IPS-20b (cell line): ENCODE measurements around the gene GPR32.
"Not testable (repeated sequence)": the region's sequence is repeated elsewhere in the genome, so short reads cannot be mapped to it uniquely, and the experiment has no call there.

Experiments
- H3K27ac ChIP-seq: one replicate; pipeline ENCODE4 v1.5.1; 2013; ENCODE audit warnings: low read length
- H3K27me3 ChIP-seq: 2 replicates; pipeline ENCODE4 v1.6.1; 2013; ENCODE audit warnings: mild to moderate bottlenecking, low read length, inconsistent platforms; ENCODE audit not compliant: insufficient read depth
- H3K36me3 ChIP-seq: 2 replicates; pipeline ENCODE4 v1.6.1; 2013; ENCODE audit warnings: low read depth, mild to moderate bottlenecking, inconsistent platforms, low read length, moderate library complexity; ENCODE audit not compliant: insufficient read depth
- H3K4me1 ChIP-seq: 2 replicates; pipeline ENCODE4 v1.6.1; 2013; ENCODE audit warnings: mild to moderate bottlenecking, control low read depth, inconsistent platforms, low read length, moderate library complexity; ENCODE audit not compliant: insufficient read depth
- H3K4me3 ChIP-seq: 2 replicates; pipeline ENCODE4 v1.5.1; 2013; ENCODE audit warnings: mild to moderate bottlenecking, low read length, inconsistent platforms
- H3K9ac ChIP-seq: 2 replicates; pipeline ENCODE4 v1.6.1; 2013; ENCODE audit warnings: low read depth, mild to moderate bottlenecking, inconsistent platforms, low read length, moderate library complexity
- H3K9me3 ChIP-seq: 2 replicates; pipeline ENCODE4 v1.6.1; 2013; ENCODE audit warnings: mild to moderate bottlenecking, low read depth, low read length, inconsistent platforms; ENCODE audit not compliant: insufficient read depth

GPR32 gene

DNA sequence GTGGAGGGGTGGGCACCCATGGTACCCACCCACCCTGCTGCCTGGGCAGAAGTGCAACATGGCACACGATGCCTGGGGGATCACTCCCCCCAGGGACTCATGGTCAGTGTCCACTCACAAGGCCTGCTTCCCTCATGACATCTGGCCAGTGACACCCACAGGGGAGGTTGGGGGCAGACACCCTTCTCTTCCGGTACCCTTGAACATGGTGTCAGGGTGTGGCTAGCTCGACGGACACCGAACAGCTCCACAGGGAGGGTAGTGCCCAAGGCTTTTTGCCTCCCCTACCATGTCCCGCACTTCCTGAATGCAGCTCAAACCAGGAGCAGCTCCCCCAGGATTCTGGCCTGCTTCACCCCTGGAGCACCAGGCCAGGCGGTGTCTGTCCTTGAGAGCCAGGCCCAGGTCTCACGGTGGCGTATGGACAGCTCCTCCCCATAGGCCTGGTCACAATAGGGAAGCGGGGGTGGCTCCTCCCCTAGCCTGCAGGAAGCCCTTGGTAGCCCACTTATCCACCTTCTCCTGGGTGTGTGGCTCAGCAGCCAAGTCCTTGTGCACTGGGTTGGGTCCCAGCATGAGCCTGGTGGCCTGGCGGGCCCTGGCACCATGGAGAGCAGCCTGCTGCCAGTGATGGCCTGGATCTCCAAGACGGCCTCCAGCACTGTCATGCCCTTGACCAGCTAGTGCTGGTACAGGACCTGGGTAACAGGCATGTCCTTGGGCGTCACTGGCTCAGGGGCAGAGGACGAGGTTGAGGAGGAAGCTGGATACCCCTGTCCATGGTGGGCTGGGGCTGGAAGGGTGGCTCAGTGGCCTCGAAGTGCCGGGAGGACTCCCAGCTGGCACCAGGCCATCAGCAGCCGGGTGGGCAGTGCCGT lies 27.8 kb downstream of the GPR32 start:
- no peak overlapping the region for H3K4me3 ChIP-seq
- no peak overlapping the region for H3K9ac ChIP-seq
- peaks cover 75% of the 10 kb centered on the region for H3K36me3 ChIP-seq
- H3K9me3 ChIP-seq, result no peaks in the 10 kb centered on the region
- H3K27ac ChIP-seq, result no peak overlapping the region
- H3K4me1 ChIP-seq, result peaks cover 5% of the 10 kb centered on the region; the same call in 1 of the 2 replicates
- H3K27me3 ChIP-seq, result no peaks in the 10 kb centered on the region

GRCh38 chr19:50798659-50799546 lies 28.6 kb downstream of the GPR32 start:
- Histone ChIP-seq H3K27me3 (no peaks in the 10 kb centered on the region), H3K9me3 (no peaks in the 10 kb centered on the region), H3K4me3 (no peak overlapping the region), H3K4me1 (peaks cover 6% of the 10 kb centered on the region; the same call in 1 of the 2 replicates), H3K9ac (no peak overlapping the region), H3K27ac (no peak overlapping the region), H3K36me3 (peaks cover 83% of the 10 kb centered on the region)

DNA sequence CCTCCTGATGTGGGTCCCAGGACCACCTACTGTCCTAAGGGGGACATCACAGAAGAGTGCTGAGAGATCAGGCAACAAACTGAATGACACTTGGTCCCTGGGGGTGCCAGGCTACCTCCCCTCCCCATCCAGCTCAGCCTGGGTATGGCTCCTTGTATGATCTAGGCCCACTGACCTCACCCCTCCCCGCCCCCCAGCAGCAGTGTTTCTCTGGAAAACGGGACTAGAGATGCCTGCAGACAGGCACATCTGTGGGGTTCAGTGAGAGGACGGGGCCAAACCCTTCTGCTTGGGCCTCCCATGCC lies 29.2 kb downstream of the GPR32 start:
- H3K27ac ChIP-seq, result no peak overlapping the region
- no peak overlapping the region for H3K9ac ChIP-seq
- H3K36me3 ChIP-seq, result peaks cover 83% of the 10 kb centered on the region

DNA sequence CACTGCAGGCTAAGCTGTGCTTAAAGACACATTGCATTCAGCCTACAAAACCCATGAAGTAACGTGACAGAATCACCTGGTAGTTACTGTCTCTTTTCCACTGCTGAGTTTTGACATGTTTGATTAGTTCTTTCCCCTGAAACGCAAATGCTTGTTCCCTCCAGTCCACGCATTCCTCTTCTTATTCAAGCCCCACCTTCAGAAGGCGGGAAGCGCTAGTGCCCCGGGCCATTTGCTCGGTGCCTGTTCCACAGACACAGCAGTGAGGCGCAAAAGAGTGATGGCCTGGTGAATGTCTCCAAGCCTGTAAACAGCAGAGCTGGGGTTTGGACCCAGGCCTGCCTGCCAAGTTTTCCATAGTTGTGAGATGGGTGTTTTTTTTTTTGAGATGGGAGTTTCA lies 30.8 kb downstream of the GPR32 start:
- Histone ChIP-seq H3K27me3 (no peaks in the 10 kb centered on the region), H3K4me1 (peaks cover 6% of the 10 kb centered on the region; the same call in 1 of the 2 replicates), H3K9ac (no peak overlapping the region), H3K27ac (no peak overlapping the region), H3K4me3 (no peak overlapping the region), H3K9me3 (no peaks in the 10 kb centered on the region), H3K36me3 (peaks cover 76% of the 10 kb centered on the region)

More for the DNA sequence above, 29.2 kb downstream of the GPR32 start:
- H3K4me3 ChIP-seq, result no peak overlapping the region
- peaks cover 6% of the 10 kb centered on the region; the same call in 1 of the 2 replicates for H3K4me1 ChIP-seq
- no peaks in the 10 kb centered on the region for H3K9me3 ChIP-seq
- H3K27me3 ChIP-seq, result no peaks in the 10 kb centered on the region

GRCh38 chr19:50803633-50804419 lies 33.6 kb downstream of the GPR32 start:
- Histone ChIP-seq H3K9me3 (no peaks in the 10 kb centered on the region), H3K9ac (peak overlapping the region; percentile 100), H3K4me1 (peaks cover 6% of the 10 kb centered on the region; the same call in 1 of the 2 replicates), H3K4me3 (peak overlapping the region; percentile 95), H3K27me3 (peaks cover 6% of the 10 kb centered on the region; the same call in 1 of the 2 replicates), H3K36me3 (peaks cover 49% of the 10 kb centered on the region), H3K27ac (peak overlapping the region; percentile 88)

- H3K9me3 ChIP-seq, result no peaks in the 10 kb centered on the region
These were observed 34.4 kb downstream of the GPR32 start for GRCh38 chr19:50804420-50805272.

GRCh38 chr19:50808856-50809255 lies 38.6 kb downstream of the GPR32 start:
- Histone ChIP-seq H3K9me3 (peaks cover 7% of the 10 kb centered on the region), H3K27ac (no peak overlapping the region), H3K27me3 (peaks cover 7% of the 10 kb centered on the region), H3K36me3 (peaks cover under 1% of the 10 kb centered on the region), H3K9ac (no peak overlapping the region), H3K4me1 (no peaks in the 10 kb centered on the region), H3K4me3 (no peak overlapping the region)

More at GRCh38 chr19:50804420-50805272, 34.4 kb downstream of the GPR32 start:
- Histone ChIP-seq H3K27me3 (peaks cover 7% of the 10 kb centered on the region; the same call in 1 of the 2 replicates), H3K4me1 (peaks cover 6% of the 10 kb centered on the region; the same call in 1 of the 2 replicates), H3K27ac (peak overlapping the region; percentile 88), H3K9ac (peak overlapping the region; percentile 100), H3K36me3 (peaks cover 41% of the 10 kb centered on the region), H3K4me3 (peak overlapping the region; percentile 95)

DNA sequence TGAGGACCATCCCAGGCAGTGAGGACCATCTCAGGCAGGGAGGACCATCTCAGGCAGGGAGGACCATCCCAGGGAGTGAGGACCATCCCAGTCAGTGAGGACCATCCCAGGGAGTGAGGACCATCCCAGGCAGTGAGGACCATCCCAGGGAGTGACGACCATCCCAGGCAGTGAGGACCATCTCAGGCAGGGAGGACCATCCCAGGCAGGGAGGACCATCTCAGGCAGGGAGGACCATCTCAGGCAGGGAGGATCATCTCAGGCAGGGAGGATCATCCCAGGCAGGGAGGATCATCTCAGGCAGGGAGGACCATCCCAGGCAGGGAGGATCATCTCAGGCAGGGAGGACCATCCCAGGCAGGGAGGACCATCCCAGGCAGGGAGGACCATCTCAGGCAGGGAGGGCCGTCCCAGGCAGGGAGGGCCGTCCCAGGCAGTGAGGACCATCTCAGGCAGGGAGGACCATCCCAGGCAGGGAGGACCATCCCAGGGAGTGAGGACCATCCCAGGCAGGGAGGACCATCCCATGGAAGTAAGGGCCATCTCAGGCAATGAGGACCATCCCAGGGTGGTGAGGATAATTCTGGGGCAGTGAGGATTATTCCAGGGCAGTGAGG lies 41.5 kb downstream of the GPR32 start:
- H3K27ac ChIP-seq, H3K27me3 ChIP-seq, H3K9ac ChIP-seq, H3K4me1 ChIP-seq, H3K4me3 ChIP-seq, H3K36me3 ChIP-seq: not testable (repeated sequence)
- peaks cover 10% of the 10 kb centered on the region for H3K9me3 ChIP-seq

- Histone ChIP-seq H3K4me1 (no peaks in the 10 kb centered on the region), H3K27me3 (peaks cover 12% of the 10 kb centered on the region), H3K9me3 (peaks cover 10% of the 10 kb centered on the region), H3K36me3 (no peaks in the 10 kb centered on the region), H3K4me3 (no peak overlapping the region), H3K9ac (no peak overlapping the region), H3K27ac (no peak overlapping the region)
These were observed 42.2 kb downstream of the GPR32 start for GRCh38 chr19:50812474-50812873.

GRCh38 chr19:50814883-50815282 lies 44.6 kb downstream of the GPR32 start:
- Histone ChIP-seq H3K9ac (no peak overlapping the region), H3K27me3 (peaks cover 24% of the 10 kb centered on the region), H3K4me3 (no peak overlapping the region), H3K36me3 (no peaks in the 10 kb centered on the region), H3K4me1 (no peaks in the 10 kb centered on the region), H3K27ac (no peak overlapping the region), H3K9me3 (peaks cover 10% of the 10 kb centered on the region)
